ENCODE data around the gene BABAM2. TPM values are rescaled to one million over a fixed set of nuclear protein-coding genes. Genes with fewer than 3 reads are reported as not detected.

The BABAM2 gene
- total and polyA plus RNA-seq, 10 of the 15 experiments (the other 5 are each of a cell fraction or from before 2014, with no cell fraction given), result 30.7 to 59.9 (median 44.5) TPM

DNA sequence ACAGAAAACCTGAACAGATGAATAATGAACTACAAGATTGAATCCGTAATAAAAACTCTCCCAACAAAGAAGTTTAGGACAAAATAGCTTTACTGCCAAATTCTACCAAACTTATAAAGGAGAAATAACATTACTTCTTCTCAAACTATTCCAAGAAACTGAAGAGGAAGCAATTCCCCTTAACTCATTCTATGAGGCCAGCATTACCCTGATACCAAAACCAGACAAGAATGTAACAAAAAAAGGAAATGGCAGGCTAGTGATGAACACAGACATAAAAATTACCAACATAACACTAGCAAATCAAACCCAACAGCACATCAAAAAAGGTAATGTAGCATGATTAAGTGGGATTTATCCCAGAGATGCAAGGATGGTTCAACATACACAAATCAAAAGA is 288.4 kb downstream of the BABAM2 start (continued):
- TF ChIP-seq, protein P1, sequence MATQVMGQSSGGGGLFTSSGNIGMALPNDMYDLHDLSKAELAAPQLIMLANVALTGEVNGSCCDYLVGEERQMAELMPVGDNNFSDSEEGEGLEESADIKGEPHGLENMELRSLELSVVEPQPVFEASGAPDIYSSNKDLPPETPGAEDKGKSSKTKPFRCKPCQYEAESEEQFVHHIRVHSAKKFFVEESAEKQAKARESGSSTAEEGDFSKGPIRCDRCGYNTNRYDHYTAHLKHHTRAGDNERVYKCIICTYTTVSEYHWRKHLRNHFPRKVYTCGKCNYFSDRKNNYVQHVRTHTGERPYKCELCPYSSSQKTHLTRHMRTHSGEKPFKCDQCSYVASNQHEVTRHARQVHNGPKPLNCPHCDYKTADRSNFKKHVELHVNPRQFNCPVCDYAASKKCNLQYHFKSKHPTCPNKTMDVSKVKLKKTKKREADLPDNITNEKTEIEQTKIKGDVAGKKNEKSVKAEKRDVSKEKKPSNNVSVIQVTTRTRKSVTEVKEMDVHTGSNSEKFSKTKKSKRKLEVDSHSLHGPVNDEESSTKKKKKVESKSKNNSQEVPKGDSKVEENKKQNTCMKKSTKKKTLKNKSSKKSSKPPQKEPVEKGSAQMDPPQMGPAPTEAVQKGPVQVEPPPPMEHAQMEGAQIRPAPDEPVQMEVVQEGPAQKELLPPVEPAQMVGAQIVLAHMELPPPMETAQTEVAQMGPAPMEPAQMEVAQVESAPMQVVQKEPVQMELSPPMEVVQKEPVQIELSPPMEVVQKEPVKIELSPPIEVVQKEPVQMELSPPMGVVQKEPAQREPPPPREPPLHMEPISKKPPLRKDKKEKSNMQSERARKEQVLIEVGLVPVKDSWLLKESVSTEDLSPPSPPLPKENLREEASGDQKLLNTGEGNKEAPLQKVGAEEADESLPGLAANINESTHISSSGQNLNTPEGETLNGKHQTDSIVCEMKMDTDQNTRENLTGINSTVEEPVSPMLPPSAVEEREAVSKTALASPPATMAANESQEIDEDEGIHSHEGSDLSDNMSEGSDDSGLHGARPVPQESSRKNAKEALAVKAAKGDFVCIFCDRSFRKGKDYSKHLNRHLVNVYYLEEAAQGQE (IDR thresholded peaks at IDR 0.05; ENCODE audit: low read depth, low read length), result no peak
- TF ChIP-seq MYC (IDR thresholded peaks at IDR 0.05; ENCODE audit: insufficient read depth, insufficient read length, insufficient replicate concordance, low read length, severe bottlenecking) (no peak), TARDBP (IDR thresholded peaks at IDR 0.05; ENCODE audit: borderline replicate concordance) (no peak), SREBF1 (IDR thresholded peaks at IDR 0.05; ENCODE audit: low read length) (no peak), GATAD2B (conservative IDR thresholded peaks at IDR 0.05; ENCODE audit: low read depth) (no peak), SMARCA5 (IDR thresholded peaks at IDR 0.05) (no peak), NR2F1 (conservative IDR thresholded peaks at IDR 0.05) (no peak)

DNA sequence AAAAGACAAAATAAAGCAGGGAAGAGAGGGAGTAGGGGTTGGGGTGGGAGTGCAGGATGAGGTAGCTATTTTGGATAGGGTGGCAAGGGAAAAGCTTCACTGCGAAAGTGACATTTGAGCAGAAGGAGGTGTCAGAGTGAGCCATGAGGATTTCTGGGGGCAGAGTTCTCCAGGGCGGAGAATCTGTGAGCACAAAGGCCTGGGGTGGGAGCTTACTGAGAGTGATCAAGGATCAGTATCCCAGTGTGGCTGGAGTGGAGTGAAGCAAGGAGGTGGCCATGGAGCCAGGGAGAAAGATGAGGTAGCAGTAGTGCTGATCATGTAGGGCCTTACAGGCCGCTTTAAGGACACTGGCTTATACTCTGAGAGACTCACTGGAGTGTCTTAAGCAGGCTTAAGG is 291.3 kb downstream of the BABAM2 start:
- ChIA-PET RAD21 (ENCODE audit: unreplicated experiment) (no interaction called here), SMC1A (ENCODE audit: uncharacterized antibody, unreplicated experiment) (interaction anchor here (0.7 kb wide), 1 partner anchor 185 kb away, joined by 3 read pairs; no protein-coding TSS in a partner anchor), CTCF (no interaction called here), POLR2A (interaction anchor here (0.5 kb wide), 2 partner anchors 37 to 386 kb away, joined by 3 read pairs; no protein-coding TSS in a partner anchor)
- Histone ChIP-seq H3K27ac (ENCODE audit: control insufficient read depth, insufficient read depth) (no peak overlapping the region), H3K9ac (ENCODE audit: control insufficient read depth, insufficient read depth, low read length) (no peak overlapping the region), H3K4me3 (no peak overlapping the region), H3K36me3 (ENCODE audit: control insufficient read depth in 2 of 2, insufficient read depth in 2 of 2, low read length in 1 of 2) (no peaks in the 10 kb centered on the region), H3K79me2 (ENCODE audit: control insufficient read depth, insufficient read depth, low read length) (no peaks in the 10 kb centered on the region), H3K4me2 (ENCODE audit: control insufficient read depth, insufficient read depth) (no peak overlapping the region), H3K9me3 (replicated peaks; ENCODE audit: control insufficient read depth, insufficient read depth, low read length) (peaks cover 4% of the 10 kb centered on the region; the same call in 2 of the 3 replicates), H4K20me1 (ENCODE audit: control insufficient read depth, insufficient read depth) (no peaks in the 10 kb centered on the region), H3K27me3 (replicated peaks in 1 of 2; ENCODE audit: control insufficient read depth in 2 of 2, insufficient read depth in 2 of 2, low read length in 1 of 2) (no peaks in the 10 kb centered on the region), H3K4me1 (ENCODE audit: control insufficient read depth, insufficient read depth, low read length) (no peaks in the 10 kb centered on the region), H2AFZ (ENCODE audit: control insufficient read depth, low read depth, low read length) (no peak overlapping the region)
- 100% methylated on average over 3 of the region's 3 CpGs for WGBS (ENCODE audit: insufficient coverage, insufficient replicate concordance, low lambda C conversion rate, missing lambda C conversion rate)
- intact Hi-C loops (cut with micrococcal nuclease; ENCODE audit: unreplicated experiment), result no loop called here
- ATAC-seq (no peak), FAIRE-seq (no peak), DNase-seq (ENCODE audit: low read depth, low spot score) (no peak)
- TF ChIP-seq MYC (IDR thresholded peaks at IDR 0.05; ENCODE audit: insufficient read depth, insufficient read length, insufficient replicate concordance, low read length, severe bottlenecking) (no peak), LARP7 (IDR thresholded peaks at IDR 0.05) (no peak), SMAD1 (IDR thresholded peaks at IDR 0.05; ENCODE audit: low read depth, partially characterized antibody) (no peak), ZBED1 (IDR thresholded peaks at IDR 0.05; ENCODE audit: borderline replicate concordance) (no peak), PAX5 (IDR thresholded peaks at IDR 0.05; ENCODE audit: borderline replicate concordance, low read depth, low read length) (no peak)
- TF ChIP-seq, protein P2, sequence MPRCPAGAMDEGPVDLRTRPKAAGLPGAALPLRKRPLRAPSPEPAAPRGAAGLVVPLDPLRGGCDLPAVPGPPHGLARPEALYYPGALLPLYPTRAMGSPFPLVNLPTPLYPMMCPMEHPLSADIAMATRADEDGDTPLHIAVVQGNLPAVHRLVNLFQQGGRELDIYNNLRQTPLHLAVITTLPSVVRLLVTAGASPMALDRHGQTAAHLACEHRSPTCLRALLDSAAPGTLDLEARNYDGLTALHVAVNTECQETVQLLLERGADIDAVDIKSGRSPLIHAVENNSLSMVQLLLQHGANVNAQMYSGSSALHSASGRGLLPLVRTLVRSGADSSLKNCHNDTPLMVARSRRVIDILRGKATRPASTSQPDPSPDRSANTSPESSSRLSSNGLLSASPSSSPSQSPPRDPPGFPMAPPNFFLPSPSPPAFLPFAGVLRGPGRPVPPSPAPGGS (IDR thresholded peaks at IDR 0.05; ENCODE audit: borderline replicate concordance, insufficient read depth, low read depth, low read length, poor library complexity, severe bottlenecking), result no peak
- TF ChIP-seq, protein P3, sequence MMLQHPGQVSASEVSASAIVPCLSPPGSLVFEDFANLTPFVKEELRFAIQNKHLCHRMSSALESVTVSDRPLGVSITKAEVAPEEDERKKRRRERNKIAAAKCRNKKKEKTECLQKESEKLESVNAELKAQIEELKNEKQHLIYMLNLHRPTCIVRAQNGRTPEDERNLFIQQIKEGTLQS (IDR thresholded peaks at IDR 0.05; ENCODE audit: borderline replicate concordance, extremely low read depth, low read depth, low read length), result no peak
- TF ChIP-seq, protein P4, sequence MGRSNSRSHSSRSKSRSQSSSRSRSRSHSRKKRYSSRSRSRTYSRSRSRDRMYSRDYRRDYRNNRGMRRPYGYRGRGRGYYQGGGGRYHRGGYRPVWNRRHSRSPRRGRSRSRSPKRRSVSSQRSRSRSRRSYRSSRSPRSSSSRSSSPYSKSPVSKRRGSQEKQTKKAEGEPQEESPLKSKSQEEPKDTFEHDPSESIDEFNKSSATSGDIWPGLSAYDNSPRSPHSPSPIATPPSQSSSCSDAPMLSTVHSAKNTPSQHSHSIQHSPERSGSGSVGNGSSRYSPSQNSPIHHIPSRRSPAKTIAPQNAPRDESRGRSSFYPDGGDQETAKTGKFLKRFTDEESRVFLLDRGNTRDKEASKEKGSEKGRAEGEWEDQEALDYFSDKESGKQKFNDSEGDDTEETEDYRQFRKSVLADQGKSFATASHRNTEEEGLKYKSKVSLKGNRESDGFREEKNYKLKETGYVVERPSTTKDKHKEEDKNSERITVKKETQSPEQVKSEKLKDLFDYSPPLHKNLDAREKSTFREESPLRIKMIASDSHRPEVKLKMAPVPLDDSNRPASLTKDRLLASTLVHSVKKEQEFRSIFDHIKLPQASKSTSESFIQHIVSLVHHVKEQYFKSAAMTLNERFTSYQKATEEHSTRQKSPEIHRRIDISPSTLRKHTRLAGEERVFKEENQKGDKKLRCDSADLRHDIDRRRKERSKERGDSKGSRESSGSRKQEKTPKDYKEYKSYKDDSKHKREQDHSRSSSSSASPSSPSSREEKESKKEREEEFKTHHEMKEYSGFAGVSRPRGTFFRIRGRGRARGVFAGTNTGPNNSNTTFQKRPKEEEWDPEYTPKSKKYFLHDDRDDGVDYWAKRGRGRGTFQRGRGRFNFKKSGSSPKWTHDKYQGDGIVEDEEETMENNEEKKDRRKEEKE (IDR thresholded peaks at IDR 0.05), result no peak
- in situ Hi-C loops (cut with MboI), result no loop called here
- no TSS peak for BruUV-seq (replicated peaks)
